ENCODE data around the gene PTPRM.

The PTPRM gene

DNA sequence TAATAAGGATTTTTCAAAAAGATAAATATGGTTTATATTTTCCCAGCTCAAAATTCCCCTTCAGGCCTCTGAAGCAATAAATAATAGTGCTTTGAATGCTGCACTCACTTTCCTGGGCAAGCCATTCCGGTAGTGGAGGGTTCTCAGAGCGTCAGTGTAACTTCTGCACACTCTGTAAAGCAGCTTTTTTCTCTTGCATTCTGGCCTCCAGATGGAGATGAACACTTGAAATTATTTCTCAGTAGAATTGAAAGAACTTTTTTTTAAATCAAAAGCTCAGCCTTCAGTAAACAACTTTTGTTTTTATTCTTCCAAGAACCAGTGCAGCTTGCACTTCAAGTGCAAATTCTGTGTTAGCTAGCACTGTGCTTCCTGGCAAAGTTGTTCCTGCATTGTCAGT lies 761.0 kb downstream of the PTPRM start:
- no peak for DNase-seq (ENCODE audit: low read depth)

GRCh38 chr18:8329186-8329771 lies 762.2 kb downstream of the PTPRM start:
- no peak for DNase-seq (ENCODE audit: low read depth)

DNA sequence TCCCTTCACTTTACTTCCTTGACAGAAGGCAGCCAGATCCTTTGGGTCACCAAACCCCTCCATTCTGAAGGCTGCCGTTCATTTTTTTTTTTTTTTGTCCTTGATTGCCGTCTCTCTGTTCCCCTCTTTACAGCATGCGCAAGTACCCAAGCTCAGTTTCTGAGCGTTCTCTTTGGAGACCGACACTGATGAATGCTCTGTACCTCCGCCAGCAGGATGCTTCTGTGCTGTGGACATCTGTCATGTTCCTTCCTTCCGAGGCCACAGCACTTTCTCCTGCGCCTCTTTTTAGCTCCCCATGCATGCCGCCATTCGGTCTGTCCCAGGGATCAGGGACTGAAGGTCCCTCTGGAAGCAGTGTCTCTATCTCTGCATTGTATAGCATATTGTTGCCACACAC lies 763.5 kb downstream of the PTPRM start:
- DNase-seq (ENCODE audit: low read depth) = no peak

DNA sequence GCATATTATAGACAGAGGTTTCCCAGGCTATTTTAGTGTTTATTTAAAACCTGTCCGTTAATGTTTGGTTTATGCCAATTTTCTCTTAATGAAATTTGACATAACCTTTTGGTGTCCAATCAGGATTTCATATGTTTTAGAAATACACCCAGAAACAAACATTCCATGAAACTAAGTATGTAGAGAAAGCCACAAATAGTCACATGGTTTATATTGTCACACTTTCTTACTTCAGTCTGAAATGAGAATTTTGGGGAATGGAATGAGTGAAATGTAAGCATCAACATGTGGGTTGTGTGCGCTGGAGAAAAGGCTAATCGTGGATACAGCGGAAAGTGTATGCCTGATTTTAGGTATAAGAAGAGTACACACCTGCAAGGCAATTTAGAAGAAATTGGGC lies 765.2 kb downstream of the PTPRM start:
- no peak for DNase-seq (ENCODE audit: low read depth)

GRCh38 chr18:8333961-8334360 lies 766.8 kb downstream of the PTPRM start:
- no peak for DNase-seq (ENCODE audit: low read depth)

- DNase-seq (ENCODE audit: low read depth) = no peak
Measured at GRCh38 chr18:8337211-8337610, 770.1 kb downstream of the PTPRM start.

- no peak for DNase-seq (ENCODE audit: low read depth)
Measured at GRCh38 chr18:8339210-8339609, 772.1 kb downstream of the PTPRM start.

GRCh38 chr18:8339952-8340351 lies 772.8 kb downstream of the PTPRM start:
- DNase-seq (ENCODE audit: low read depth) = no peak

DNA sequence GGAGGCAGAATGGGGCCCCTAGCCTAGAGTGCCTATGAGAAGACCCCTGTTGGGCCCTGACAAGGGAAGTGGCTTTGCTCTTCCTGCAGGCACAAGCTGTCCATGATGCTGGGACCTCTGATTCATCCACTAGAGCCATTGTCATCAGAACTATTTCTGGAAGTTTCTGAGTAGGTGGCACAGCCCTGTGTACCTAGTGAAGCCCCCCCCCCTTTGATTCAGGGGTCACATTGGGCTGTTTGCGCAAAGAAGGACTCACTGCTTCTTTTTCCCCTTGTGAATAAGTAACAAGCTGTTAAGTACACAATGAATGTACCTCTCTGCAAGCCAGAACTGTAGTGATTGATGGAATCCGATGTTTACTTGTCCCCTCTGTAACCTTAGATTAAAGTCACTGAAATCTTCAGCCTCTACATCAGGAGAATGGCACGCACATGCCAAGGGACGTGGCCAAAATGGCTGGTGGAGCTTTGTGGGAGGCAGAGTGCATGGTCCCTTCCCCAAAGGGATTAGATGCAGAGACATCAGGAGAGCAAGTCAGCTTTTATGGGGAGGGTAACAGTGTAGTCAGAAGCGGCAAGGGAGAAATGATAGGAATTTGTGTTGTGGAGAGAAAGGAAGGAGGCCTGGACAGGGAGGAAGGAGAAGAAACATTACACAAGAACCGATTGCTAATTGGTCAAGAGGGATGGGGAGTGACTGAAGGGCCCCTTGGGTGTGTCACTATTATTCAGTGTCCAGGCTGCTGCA lies 774.5 kb downstream of the PTPRM start:
- no peak for DNase-seq (ENCODE audit: low read depth)

GRCh38 chr18:8348051-8348720 lies 781.1 kb downstream of the PTPRM start:
- no peak for DNase-seq (ENCODE audit: low read depth)

- DNase-seq (ENCODE audit: low read depth) = no peak
Measured at GRCh38 chr18:8349608-8350323, 782.6 kb downstream of the PTPRM start.

- DNase-seq (ENCODE audit: low read depth) = no peak
Measured at GRCh38 chr18:8350628-8351027, 783.5 kb downstream of the PTPRM start.

DNA sequence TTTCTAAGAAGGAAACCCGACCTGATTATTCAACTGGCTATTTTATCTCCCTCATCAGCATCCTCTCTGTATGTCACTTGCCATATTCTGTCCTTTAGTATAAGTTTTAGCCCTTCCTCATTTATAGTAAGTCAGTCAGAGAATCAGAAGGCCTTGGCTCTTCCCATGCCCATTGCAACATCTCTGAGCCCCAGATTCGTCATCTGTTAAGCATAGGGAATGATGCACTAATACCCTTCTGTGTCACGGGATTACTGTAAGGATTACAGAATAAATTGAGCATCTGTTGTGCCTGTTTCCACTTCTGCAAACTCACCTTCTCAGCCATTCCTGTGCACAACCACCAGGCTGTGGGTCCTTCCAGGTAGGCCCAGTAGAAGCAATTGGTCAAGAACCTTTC lies 784.0 kb downstream of the PTPRM start:
- no peak for DNase-seq (ENCODE audit: low read depth)

- no peak for DNase-seq (ENCODE audit: low read depth)
Measured at GRCh38 chr18:8354304-8354703, 787.2 kb downstream of the PTPRM start.

- DNase-seq (ENCODE audit: low read depth) = no peak
Measured at GRCh38 chr18:8356001-8356400, 788.9 kb downstream of the PTPRM start.

- no peak for DNase-seq (ENCODE audit: low read depth)
Measured at GRCh38 chr18:8357320-8357719, 790.2 kb downstream of the PTPRM start.

DNA sequence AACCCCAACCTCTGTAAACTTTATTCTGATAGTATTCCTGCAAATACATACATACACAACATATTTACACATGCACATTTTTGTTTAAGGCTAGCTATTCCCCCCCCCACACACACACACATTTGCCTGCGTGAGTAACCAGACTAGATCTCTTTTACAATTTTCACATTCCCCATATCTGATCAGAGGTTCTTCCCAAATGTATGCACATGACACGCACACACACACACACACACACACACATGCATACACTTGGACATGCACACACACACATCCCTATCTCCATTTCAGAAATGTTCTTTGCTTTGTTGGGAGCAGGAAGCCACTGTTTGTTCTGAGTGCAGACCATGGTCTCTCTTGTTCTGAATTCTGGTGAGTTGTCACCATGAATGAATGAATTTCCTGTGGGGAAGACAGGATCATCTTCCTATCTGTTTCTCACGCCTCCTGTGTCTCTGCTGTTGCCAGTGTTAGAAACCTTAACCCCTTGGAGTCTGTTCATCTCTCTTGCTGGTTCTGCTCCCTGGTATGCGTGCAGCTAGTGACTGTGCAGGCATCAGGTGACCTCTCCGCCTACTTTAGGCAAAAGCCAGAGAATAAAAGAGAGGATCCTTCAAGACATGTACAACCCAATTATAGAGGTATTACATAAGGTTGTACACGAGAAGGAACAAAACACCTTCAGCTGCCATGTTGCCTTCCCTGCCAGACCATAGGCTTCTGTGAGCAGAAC lies 791.1 kb downstream of the PTPRM start:
- DNase-seq (ENCODE audit: low read depth) = no peak

- DNase-seq (ENCODE audit: low read depth) = no peak
Measured at GRCh38 chr18:8359076-8359475, 792.0 kb downstream of the PTPRM start.

DNA sequence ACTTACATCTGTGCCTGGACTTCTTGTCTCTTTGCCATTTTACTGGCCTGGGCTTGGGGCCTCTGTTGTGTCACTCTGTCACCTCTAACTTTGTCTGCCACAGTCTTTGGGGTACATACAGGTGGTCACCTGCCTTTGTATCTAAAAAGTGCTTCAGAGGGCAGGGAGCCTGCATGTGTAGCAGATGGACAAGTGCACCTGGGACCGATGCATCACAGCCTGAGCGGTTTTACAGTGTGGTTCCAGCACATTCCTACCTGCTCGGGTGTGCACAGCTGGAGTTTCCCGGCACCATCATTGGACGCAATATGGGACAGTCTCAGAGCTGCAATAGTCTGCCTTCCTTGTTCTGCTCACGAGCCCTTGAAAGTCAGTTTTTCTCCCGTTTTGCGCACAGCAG lies 792.4 kb downstream of the PTPRM start:
- DNase-seq (ENCODE audit: low read depth) = no peak

DNA sequence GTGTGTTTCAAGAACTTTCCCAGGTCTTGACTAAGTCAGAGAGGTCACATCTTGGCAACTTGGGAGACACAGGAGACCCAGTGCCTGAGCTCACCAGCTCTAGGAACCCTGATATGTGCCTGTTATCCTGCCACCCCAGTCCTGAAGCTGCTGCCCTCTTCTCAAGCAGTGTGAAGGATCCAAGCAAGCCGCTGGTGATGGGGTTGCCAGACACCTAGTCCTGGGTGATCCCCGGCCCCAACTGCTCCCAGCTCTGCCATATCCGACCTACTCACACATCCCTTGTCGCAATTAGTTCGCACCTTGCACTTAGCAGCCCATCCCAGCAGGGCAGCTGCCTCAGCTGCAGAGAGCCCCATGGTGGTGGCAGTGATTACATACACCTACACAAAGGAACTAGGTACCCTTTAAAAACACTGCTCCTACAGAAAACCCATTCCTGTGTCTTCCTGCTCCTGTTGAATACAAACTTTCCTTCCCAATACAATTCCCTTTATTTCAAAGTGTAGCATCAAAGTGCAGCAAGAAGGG lies 794.9 kb downstream of the PTPRM start:
- no peak for DNase-seq (ENCODE audit: low read depth)

DNA sequence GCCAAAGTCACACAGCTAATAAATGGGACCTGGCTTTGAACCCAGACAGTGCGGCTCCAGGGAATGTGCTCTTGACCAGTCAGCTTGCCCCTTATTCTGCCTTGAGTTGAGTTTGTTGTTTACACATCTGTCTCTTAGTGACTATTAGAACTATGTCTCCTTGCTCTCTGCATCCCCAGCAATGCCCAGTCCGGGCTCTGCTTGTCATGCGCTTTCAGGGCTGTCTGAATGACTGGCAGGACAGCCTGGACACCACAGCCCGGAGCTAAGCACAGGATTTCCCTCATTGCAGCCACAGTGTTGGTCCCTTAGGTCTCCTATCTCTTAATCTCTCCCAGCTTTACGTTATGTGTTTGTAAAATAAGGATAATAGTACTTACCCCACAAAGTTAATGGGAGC lies 795.7 kb downstream of the PTPRM start:
- no peak for DNase-seq (ENCODE audit: low read depth)

GRCh38 chr18:8364385-8364784 lies 797.3 kb downstream of the PTPRM start:
- no peak for DNase-seq (ENCODE audit: low read depth)

All from activated T-cell treated with anti-CD3 and anti-CD28 coated beads for 48 hours (primary cell).